Vagina (tissue), 2 donors: ENCODE results near the gene DOCK2.

Experiments used
- CTCF ChIP-seq, 3 experiments: fragments of 450-650 bp in 2 of 3; fragments of 200-600 bp in 1 of 3; sonication (generic) in 1 of 3; IDR thresholded peaks; one replicate each; pipeline ENCODE4 v1.5.1; 2017 to 2019; ENCODE audit warnings: antibody characterized with exemption in 3 of 3, mild to moderate bottlenecking in 2 of 3, moderate library complexity in 2 of 3
- POLR2A ChIP-seq, 2 donors: fragments of 450-650 bp; IDR thresholded peaks; one replicate each; pipeline ENCODE4 v1.6.1; 2017; ENCODE audit warnings: antibody characterized with exemption in 2 of 2, mild to moderate bottlenecking in 2 of 2, moderate library complexity in 2 of 2

- no peak for TF ChIP-seq CTCF (IDR thresholded peaks at IDR 0.05)
- no peak for TF ChIP-seq POLR2A (IDR thresholded peaks at IDR 0.05)
Observed at GRCh38 chr5:169973056-169973455, 336.0 kb downstream of the DOCK2 start.
